Astrocyte of the cerebellum (primary cell): ENCODE results near the gene HS6ST2.

ENCODE experiments used
- DNase-seq: peaks from one replicate; pipeline ENCODE4 v3.0.0-alpha.2; 2011; ENCODE audit warnings: low read depth
- H3K4me3 ChIP-seq: 2 replicates; pipeline ENCODE4 v1.5.1; 2011; ENCODE audit warnings: mild to moderate bottlenecking, low read depth, low read length, moderate library complexity
- in situ Hi-C: cut with HindIII; loops from 2 replicates; pipeline ENCODE4 v1.10.0; 2017; ENCODE audit warnings: low sequenced_read_pairs
- TF ChIP-seq, protein P1 (sequence below): IDR thresholded peaks from 2 replicates; pipeline ENCODE4 v1.5.1; 2012; ENCODE audit warnings: low read length, low read depth, moderate library complexity, mild to moderate bottlenecking; ENCODE audit errors: missing control alignments

HS6ST2 gene

DNA sequence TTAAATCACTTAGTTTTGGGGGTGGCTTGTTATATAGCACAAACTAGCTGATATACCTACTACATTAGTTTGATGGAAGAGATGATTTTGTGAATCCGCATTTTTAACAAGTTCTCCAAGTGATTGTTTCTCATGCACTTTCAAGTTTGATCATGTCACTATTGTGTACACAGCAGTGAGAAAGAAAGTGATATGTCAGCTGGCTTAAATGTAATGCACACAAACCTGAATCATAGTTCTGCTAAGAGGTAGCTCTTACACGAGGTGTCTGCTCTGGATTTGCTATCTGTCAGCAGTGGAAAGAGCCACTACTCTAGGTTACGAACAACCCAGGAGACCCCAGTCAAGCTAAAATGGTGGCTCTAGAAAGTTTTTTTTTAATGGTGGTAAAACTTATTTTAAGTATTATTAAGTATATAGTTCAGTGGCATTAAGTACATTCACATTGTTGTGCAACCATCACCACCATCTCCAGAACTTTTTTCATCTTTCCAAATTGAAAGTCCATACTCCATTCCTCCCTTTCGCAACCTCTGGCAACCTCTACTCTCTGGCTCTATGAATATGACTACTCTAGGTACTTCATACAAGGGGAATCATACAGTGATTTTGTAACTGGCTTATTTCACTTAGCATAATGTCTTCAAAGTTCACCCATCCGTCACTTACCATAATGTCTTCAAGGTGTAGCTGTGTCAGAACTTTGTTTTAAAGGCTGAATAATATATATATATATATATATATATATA lies 147.3 kb downstream of the HS6ST2 start:
- DNase-seq = no peak
- TF ChIP-seq, protein P1, sequence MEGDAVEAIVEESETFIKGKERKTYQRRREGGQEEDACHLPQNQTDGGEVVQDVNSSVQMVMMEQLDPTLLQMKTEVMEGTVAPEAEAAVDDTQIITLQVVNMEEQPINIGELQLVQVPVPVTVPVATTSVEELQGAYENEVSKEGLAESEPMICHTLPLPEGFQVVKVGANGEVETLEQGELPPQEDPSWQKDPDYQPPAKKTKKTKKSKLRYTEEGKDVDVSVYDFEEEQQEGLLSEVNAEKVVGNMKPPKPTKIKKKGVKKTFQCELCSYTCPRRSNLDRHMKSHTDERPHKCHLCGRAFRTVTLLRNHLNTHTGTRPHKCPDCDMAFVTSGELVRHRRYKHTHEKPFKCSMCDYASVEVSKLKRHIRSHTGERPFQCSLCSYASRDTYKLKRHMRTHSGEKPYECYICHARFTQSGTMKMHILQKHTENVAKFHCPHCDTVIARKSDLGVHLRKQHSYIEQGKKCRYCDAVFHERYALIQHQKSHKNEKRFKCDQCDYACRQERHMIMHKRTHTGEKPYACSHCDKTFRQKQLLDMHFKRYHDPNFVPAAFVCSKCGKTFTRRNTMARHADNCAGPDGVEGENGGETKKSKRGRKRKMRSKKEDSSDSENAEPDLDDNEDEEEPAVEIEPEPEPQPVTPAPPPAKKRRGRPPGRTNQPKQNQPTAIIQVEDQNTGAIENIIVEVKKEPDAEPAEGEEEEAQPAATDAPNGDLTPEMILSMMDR = no peak
- in situ Hi-C loops = no loop called here

DNA sequence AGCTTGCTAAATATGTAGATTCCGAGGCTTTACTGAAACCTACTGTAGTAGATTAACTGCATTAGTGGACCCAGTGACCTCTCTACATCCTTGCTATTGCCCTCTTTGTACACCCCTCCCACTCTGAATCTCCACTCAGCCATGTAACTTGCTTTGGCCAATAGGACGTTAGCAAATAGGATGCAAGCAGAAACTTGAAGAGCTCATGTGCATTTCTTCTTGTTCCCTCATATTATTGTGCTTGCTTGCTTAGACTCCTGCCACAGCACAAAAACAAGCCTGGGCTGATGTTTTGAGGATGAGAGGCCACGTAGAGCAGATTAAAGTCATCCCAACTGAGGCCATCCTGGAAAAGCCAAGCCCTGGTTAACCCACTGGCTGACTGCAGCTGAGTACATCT lies 147.9 kb downstream of the HS6ST2 start:
- DNase-seq = no peak
- TF ChIP-seq, protein P1 = no peak
- in situ Hi-C loops = no loop called here
- no peak overlapping the region for H3K4me3 ChIP-seq

More for the DNA sequence above, 147.3 kb downstream of the HS6ST2 start:
- no peak overlapping the region for H3K4me3 ChIP-seq

DNA sequence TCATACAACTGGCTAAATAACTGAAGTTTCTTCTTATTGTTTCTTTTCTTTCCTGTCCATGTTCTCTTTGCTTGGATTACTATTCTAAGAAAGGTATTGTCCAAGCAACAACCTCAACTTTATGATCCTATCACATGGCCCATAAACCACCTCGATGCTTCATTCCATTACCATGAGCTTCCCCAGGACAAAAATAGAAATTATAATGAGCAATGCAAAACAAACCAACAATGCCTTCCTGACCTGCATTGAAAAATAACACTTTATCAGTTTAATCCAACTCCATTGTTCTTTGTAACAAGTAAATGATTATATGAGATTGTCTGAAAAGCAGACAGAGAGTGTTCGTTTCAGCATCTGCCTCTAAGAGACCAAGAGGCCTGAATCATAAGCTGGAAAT lies 148.8 kb downstream of the HS6ST2 start:
- TF ChIP-seq, protein P1 = no peak
- H3K4me3 ChIP-seq = no peak overlapping the region
- DNase-seq = no peak
- in situ Hi-C loops = no loop called here

DNA sequence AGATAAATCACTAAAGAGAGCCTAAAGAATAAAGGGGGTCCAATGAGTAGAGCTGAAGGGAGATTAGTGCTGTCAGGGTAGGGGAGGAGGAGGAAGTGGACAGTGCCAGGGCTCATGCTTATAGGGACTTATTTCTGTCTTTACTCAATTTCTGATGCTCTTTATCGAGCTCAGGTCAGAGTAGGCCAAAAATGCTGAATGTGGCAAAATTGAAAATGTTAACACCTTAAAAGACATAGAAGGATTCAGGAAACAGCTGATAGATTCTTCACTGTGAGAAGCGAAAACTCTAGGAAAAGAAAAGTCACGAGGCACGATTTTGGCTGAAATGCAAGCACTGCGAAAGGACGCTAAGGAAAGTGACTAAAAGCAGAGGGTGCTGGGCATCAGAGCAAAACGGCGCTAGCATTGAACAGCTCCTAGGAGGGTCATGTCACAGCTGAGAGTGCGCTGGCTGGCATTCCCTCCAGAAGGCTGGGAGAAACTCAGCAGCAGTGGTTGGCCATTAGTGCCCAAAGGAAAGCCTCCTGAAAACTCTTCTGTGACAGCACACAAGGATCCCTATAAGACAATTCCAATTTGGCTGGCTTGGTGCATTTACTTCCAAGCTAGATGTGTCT lies 150.9 kb downstream of the HS6ST2 start:
- in situ Hi-C loops = no loop called here
- no peak for DNase-seq
- H3K4me3 ChIP-seq = no peak overlapping the region
- TF ChIP-seq, protein P1 = no peak

DNA sequence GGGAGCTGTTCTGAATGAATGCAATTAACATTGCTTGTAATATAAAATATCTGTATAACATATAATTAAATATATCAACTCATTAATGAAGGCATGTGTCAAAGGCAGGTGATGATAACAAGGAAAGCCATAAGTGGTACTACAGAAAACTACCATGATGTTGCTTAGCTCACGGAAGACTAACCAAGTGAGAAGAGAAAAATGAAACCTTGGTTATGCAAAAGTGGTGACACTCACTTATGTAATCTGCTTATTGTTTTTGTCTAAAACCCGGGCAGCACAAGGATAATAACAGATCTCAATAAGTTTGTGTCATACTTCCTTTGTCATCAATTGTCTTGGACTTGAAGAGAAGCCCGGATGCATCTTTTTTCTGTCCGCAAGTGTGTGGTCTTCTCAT lies 156.4 kb downstream of the HS6ST2 start:
- TF ChIP-seq, protein P1 = no peak
- no peak for DNase-seq
- in situ Hi-C loops = no loop called here
- no peak overlapping the region for H3K4me3 ChIP-seq

DNA sequence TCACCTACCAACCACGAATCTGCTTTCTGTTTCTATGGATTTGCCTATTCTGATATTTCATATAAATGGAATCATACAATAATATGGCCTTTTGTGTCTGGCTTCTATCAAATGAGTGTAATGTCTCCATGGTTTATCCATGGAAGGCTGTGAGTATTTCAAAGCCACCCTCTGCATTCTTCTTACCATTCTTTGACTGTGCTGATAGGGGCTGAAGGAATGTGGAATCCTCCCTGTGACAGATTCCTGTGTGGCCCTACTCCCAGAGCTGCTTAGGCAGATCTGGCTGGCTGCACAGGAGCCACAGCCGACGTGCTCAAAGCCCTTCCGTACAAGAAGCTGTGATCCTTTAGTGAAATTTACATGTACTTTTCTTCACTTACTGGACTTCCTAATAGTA lies 163.2 kb downstream of the HS6ST2 start:
- in situ Hi-C loops = no loop called here
- DNase-seq = no peak
- no peak overlapping the region for H3K4me3 ChIP-seq
- TF ChIP-seq, protein P1 = no peak
